Panc1 (cell line): ENCODE data around the gene MRPS5. TPM values are rescaled to one million over a fixed set of nuclear protein-coding genes. Genes with fewer than 3 reads are reported as not detected.

ENCODE experiments used
- ATAC-seq: fragments of 200-7000 bp; cut with Tn5 transposase; 2 replicates; pipeline ENCODE4 v1.9.1; 2020; ENCODE audit warnings: mild to moderate bottlenecking, moderate library complexity
- BruUV-seq: library from RNA; stranded (reverse); fragments of 400-500 nt; replicated peaks from 2 replicates; lab custom pipeline; 2021; lab: Mats Ljungman, UMichigan
- CTCF ChIA-PET: fragments of 300-600 bp; sonication (Branson Sonifier 250); formaldehyde crosslinking; loops from one replicate; lab custom pipeline; 2022; ENCODE audit warnings: antibody characterized with exemption; lab: Charles Lee
- POLR2A ChIA-PET: fragments of 300-600 bp; sonication (Branson Sonifier 250); formaldehyde crosslinking; loops from one replicate; lab custom pipeline; 2022; ENCODE audit warnings: antibody characterized with exemption; lab: Charles Lee
- DNase-seq: peaks from one replicate; pipeline ENCODE4 v3.0.0-alpha.2; 2010; ENCODE audit warnings: low read depth, low spot score
- H3K27ac ChIP-seq: 2 replicates; pipeline ENCODE4 v1.5.1; 2011; ENCODE audit warnings: mild to moderate bottlenecking, low read length, inconsistent platforms
- H3K27me3 ChIP-seq: fragments of 200-500 bp; sonication (Bioruptor generic); 2 replicates; pipeline ENCODE4 v1.6.0; 2014; ENCODE audit warnings: low read length, inconsistent platforms; ENCODE audit not compliant: control insufficient read depth, insufficient read depth
- H3K36me3 ChIP-seq: fragments of 200-500 bp; sonication (Bioruptor generic); 2 replicates; pipeline ENCODE4 v1.5.1; 2014; ENCODE audit warnings: inconsistent platforms, mild to moderate bottlenecking, low read length, moderate library complexity; ENCODE audit not compliant: control insufficient read depth, insufficient read depth
- H3K4me1 ChIP-seq: 2 replicates; pipeline ENCODE4 v1.5.1; 2011; ENCODE audit warnings: inconsistent platforms, mild to moderate bottlenecking, low read length, moderate library complexity; ENCODE audit not compliant: control insufficient read depth, insufficient read depth
- H3K4me3 ChIP-seq, 2 experiments: 2 replicates each; pipeline ENCODE4 v1.5.1; 2011 to 2012; ENCODE audit warnings: low read depth in 2 of 2, low read length in 2 of 2, mild to moderate bottlenecking in 2 of 2, inconsistent platforms in 1 of 2, moderate library complexity in 1 of 2
- H3K9me3 ChIP-seq: fragments of 200-500 bp; sonication (Bioruptor generic); 2 replicates; pipeline ENCODE4 v1.5.1; 2014; ENCODE audit warnings: low read depth, mild to moderate bottlenecking, inconsistent platforms, low read length, moderate library complexity; ENCODE audit not compliant: control insufficient read depth, insufficient read depth
- CTCF ChIP-seq: fragments of 450-650 bp; IDR thresholded peaks from 2 replicates; pipeline ENCODE4 v1.5.1; 2017; ENCODE audit warnings: mild to moderate bottlenecking
- POLR2AphosphoS5 ChIP-seq: IDR thresholded peaks from 2 replicates; pipeline ENCODE4 v1.6.1; 2012; ENCODE audit warnings: mild to moderate bottlenecking, low read depth, low read length, moderate library complexity
- REST ChIP-seq, 2 experiments: IDR thresholded peaks; 2 replicates each; pipeline ENCODE4 v1.6.1; 2011 to 2012; ENCODE audit warnings: low read depth in 2 of 2, control low read depth in 1 of 2, low read length in 1 of 2, mild to moderate bottlenecking in 1 of 2, moderate library complexity in 1 of 2; ENCODE audit not compliant: insufficient read depth in 1 of 2
- SIN3A ChIP-seq: IDR thresholded peaks from 2 replicates; pipeline ENCODE4 v1.6.1; 2012; ENCODE audit warnings: low read depth, mild to moderate bottlenecking, low read length, moderate library complexity, borderline replicate concordance; ENCODE audit not compliant: insufficient read depth
- TCF7L2 ChIP-seq: IDR thresholded peaks from 2 replicates; pipeline ENCODE4 v1.6.1; 2011; ENCODE audit warnings: mild to moderate bottlenecking, low read depth, low read length, inconsistent platforms
- in situ Hi-C: cut with HindIII; loops from 2 replicates; pipeline ENCODE4 v1.10.0; 2016; ENCODE audit warnings: low sequenced_read_pairs, low pct_unique_long_range_greater_than_20kb
- intact Hi-C: fragments of 100-400 bp; cut with micrococcal nuclease; formaldehyde crosslinking; loops from one replicate; pipeline ENCODE4 v1.10.0; 2022; ENCODE audit not compliant: unreplicated experiment
- total RNA-seq: library from RNA; stranded (reverse); gene quantifications from one replicate; pipeline ENCODE4 v1.2.1, GENCODE V29; 2021; ENCODE audit not compliant: unreplicated experiment

MRPS5 gene
- total RNA-seq, 1 experiment from 2014 or later = 95.8 TPM

GRCh38 chr2:95043300-95044093, 78.1 kb downstream of the MRPS5 start:
- ATAC-seq = peak; percentile 52; the same call in 1 of the 2 replicates
- Histone ChIP-seq H3K4me1 (no peaks in the 10 kb centered on the region), H3K36me3 (no peaks in the 10 kb centered on the region), H3K27me3 (no peaks in the 10 kb centered on the region), H3K9me3 (no peaks in the 10 kb centered on the region), H3K27ac (no peak overlapping the region), H3K4me3 (no peak overlapping the region)
- no peak for DNase-seq
- ChIA-PET POLR2A (no interaction called here), CTCF (interaction anchor here (2.1 kb wide), 1 partner anchor 10 kb away, joined by 5 read pairs; no protein-coding TSS in a partner anchor)
- in situ Hi-C loops = no loop called here
- TF ChIP-seq POLR2AphosphoS5 (no peak), REST (IDR thresholded peaks at IDR 0.05; ENCODE audit: insufficient read depth in 1 of 2, low read depth in 2 of 2, low read length in 1 of 2) (no peak), SIN3A (no peak), CTCF (no peak)
- no TSS peak for BruUV-seq
- intact Hi-C loops = no loop called here

GRCh38 chr2:95042472-95043271, 78.9 kb downstream of the MRPS5 start:
- no TSS peak for BruUV-seq
- no peak overlapping the region for H3K4me3 ChIP-seq
- POLR2A ChIA-PET = no interaction called here
- H3K4me1 ChIP-seq = no peaks in the 10 kb centered on the region
- in situ Hi-C loops = no loop called here
- H3K27me3 ChIP-seq = no peaks in the 10 kb centered on the region
- DNase-seq = no peak
- no peak overlapping the region for H3K27ac ChIP-seq
- no peaks in the 10 kb centered on the region for H3K9me3 ChIP-seq
- H3K36me3 ChIP-seq = no peaks in the 10 kb centered on the region
- intact Hi-C loops = no loop called here
- ATAC-seq = peak; percentile 31; the same call in 1 of the 2 replicates
- TF ChIP-seq POLR2AphosphoS5 (no peak), CTCF (no peak), REST (IDR thresholded peaks at IDR 0.05; ENCODE audit: insufficient read depth in 1 of 2, low read depth in 2 of 2, low read length in 1 of 2) (no peak), SIN3A (no peak), TCF7L2 (no peak)
- CTCF ChIA-PET = interaction anchor here (0.6 to 2.1 kb wide), 2 partner anchors 11 to 301 kb away, joined by 5 to 7 read pairs; no protein-coding TSS in a partner anchor
